ENCODE results near the gene GAPDHS.

Gene GAPDHS

DNA sequence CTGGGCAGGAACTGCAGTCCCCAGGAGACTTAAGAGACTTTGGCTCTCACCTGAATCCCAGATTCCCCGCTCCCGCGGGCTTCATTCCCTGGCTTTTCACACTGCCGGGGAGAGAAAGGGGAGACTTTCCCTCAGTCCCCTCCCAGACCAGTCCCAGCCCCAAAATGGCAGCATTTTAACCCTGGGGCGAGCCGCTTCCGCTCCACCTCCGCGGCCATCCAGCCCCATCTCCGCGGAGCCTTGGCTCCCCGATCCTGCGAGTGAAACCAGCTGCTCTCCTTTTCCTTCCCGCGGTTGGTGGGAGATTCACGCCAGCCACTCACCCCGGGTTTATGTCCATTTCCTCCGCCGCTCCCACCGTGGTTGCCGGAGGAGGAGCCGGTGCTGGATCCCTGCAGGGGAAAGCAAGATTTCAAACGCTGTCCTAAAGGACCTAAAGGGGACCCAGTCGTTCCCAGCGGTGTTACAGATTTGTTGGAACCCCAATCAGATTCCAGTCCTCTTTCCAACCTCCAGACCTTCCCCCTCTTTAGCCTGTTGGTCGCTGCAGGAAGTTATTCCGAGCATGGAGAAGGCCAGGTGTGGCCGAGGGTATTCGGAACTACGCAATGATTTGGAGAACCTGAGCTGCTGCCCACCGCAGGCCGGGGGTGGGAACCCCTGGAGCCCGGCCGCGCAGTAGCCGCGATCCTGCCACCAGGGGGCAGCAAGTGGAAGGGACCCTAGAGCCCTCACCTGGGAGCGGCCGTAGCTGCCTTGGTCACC lies 23.2 kb upstream of the GAPDHS start:
- peak overlapping the region; percentile 96 for H3K4me3 ChIP-seq (ENCODE audit: low read length)
- no CpG with 5 or more reads among the region's 39 CpGs for WGBS (ENCODE audit: insufficient coverage, insufficient read length)
- H3K9me3 ChIP-seq (ENCODE audit: control insufficient read depth, insufficient read depth, low read length) = no peaks in the 10 kb centered on the region
- no peaks in the 10 kb centered on the region for H3K27me3 ChIP-seq (ENCODE audit: control insufficient read depth, insufficient read depth, low read length)
- H3K4me1 ChIP-seq (ENCODE audit: control insufficient read depth, insufficient read depth, low read length) = peaks cover 13% of the 10 kb centered on the region
- DNase-seq (ENCODE audit: low read depth, low spot score) = peak; percentile 88
- H3K27ac ChIP-seq (ENCODE audit: low read length) = no peak overlapping the region
- peaks cover 11% of the 10 kb centered on the region for H3K36me3 ChIP-seq (ENCODE audit: control insufficient read depth, insufficient read depth, low read length)

DNA sequence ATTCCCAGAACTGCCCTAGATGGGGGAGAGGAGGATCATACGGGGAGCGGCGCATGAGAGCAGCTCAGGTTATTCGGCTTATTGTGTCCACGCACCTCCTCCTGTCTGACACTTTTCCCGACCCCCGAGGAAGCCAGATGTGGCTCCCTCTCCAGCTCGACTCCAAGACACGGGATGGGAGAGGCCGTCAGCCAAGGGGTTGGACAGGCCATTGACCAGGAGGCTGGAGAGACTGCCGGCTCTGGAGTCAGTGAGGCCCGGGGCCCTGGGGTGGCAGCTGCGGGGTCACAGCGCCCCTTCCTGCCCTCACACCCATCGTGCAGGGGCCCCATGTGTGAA lies 22.7 kb upstream of the GAPDHS start:
- Histone ChIP-seq H3K27me3 (ENCODE audit: control insufficient read depth, insufficient read depth, low read length) (no peaks in the 10 kb centered on the region), H3K4me3 (ENCODE audit: low read length) (no peak overlapping the region; the same call in 1 of the 2 replicates)

DNA sequence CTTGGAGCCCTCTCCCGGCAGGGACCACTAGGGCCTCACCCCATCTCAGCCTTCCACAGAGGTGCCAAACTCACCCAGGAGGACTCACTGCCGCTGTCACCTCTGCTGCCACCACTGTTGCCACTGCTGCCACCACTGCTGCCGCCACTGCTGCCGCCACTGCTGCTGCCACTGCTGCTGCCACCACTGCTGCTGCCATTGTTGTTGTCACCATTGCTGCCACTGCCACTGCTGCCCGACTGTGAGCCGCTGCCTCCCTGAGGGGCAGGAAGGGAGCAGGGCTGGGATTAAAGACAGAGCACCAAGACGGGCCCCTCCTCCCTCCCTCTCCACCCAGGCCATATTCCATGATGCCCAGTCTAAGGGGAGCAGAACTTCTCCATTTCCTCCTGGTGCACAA lies 21.9 kb upstream of the GAPDHS start:
- no peak for DNase-seq (ENCODE audit: low read depth, low spot score)
- H3K4me3 ChIP-seq (ENCODE audit: low read length) = no peak overlapping the region
- no CpG with 5 or more reads among the region's 7 CpGs for WGBS (ENCODE audit: insufficient coverage, insufficient read length)
- no peak overlapping the region for H3K27ac ChIP-seq (ENCODE audit: low read length)
- H3K36me3 ChIP-seq (ENCODE audit: control insufficient read depth, insufficient read depth, low read length) = peaks cover 1% of the 10 kb centered on the region; the same call in 1 of the 2 replicates
- no peaks in the 10 kb centered on the region for H3K9me3 ChIP-seq (ENCODE audit: control insufficient read depth, insufficient read depth, low read length)
- no peaks in the 10 kb centered on the region for H3K27me3 ChIP-seq (ENCODE audit: control insufficient read depth, insufficient read depth, low read length)
- H3K4me1 ChIP-seq (ENCODE audit: control insufficient read depth, insufficient read depth, low read length) = peaks cover 13% of the 10 kb centered on the region

More for the DNA sequence above, 22.7 kb upstream of the GAPDHS start:
- Histone ChIP-seq H3K4me1 (ENCODE audit: control insufficient read depth, insufficient read depth, low read length) (peaks cover 13% of the 10 kb centered on the region), H3K27ac (ENCODE audit: low read length) (no peak overlapping the region), H3K36me3 (ENCODE audit: control insufficient read depth, insufficient read depth, low read length) (peaks cover 6% of the 10 kb centered on the region; the same call in 1 of the 2 replicates), H3K9me3 (ENCODE audit: control insufficient read depth, insufficient read depth, low read length) (no peaks in the 10 kb centered on the region)
- no CpG with 5 or more reads among the region's 15 CpGs for WGBS (ENCODE audit: insufficient coverage, insufficient read length)
- no peak for DNase-seq (ENCODE audit: low read depth, low spot score)

DNA sequence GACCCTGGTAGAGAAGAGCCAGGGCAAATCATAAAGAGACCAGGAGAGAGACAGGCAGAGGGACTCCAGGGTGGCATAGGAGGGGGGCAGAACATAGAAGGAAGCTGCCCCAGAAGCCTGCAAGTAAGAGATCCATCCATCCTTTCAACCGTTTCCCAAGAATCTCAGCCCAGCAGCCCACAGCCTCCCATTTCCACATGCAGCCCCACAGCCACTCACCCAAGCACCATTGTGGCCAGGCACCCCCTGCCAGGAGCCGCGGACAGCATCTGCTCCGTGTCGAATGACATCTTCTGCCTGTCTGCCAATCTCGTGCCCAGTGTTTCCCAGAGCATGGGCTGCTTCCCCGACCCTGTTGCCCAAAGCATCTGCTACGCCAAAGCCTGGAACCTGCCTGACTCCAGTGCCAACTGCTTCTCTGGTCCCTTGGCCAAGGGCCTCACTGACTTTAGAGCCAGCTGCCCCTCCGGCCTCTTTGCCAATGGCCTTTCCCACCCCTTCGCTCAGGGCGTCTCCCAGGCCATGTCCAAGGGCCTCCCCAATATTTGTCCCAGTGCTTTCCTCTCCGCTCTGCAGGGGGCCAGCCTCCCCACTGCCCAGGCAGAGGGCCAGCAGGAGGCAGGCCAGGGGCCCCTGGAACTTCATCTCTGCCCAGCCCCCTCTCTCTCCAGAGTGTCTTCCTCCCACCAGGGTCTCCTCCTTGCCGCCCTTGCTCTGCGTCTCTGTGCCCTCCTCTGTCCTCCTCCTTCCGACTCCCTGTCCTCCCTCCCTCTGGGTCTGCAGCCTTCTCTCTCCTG lies 20.2 kb upstream of the GAPDHS start:
- H3K9me3 ChIP-seq (ENCODE audit: control insufficient read depth, insufficient read depth, low read length) = no peaks in the 10 kb centered on the region
- WGBS (ENCODE audit: insufficient coverage, insufficient read length) = no CpG with 5 or more reads among the region's 15 CpGs
- peaks cover 13% of the 10 kb centered on the region for H3K4me1 ChIP-seq (ENCODE audit: control insufficient read depth, insufficient read depth, low read length)
- no peak for DNase-seq (ENCODE audit: low read depth, low spot score)
- H3K4me3 ChIP-seq (ENCODE audit: low read length) = no peak overlapping the region
- no peaks in the 10 kb centered on the region for H3K36me3 ChIP-seq (ENCODE audit: control insufficient read depth, insufficient read depth, low read length)
- H3K27ac ChIP-seq (ENCODE audit: low read length) = no peak overlapping the region
- no peaks in the 10 kb centered on the region for H3K27me3 ChIP-seq (ENCODE audit: control insufficient read depth, insufficient read depth, low read length)

DNA sequence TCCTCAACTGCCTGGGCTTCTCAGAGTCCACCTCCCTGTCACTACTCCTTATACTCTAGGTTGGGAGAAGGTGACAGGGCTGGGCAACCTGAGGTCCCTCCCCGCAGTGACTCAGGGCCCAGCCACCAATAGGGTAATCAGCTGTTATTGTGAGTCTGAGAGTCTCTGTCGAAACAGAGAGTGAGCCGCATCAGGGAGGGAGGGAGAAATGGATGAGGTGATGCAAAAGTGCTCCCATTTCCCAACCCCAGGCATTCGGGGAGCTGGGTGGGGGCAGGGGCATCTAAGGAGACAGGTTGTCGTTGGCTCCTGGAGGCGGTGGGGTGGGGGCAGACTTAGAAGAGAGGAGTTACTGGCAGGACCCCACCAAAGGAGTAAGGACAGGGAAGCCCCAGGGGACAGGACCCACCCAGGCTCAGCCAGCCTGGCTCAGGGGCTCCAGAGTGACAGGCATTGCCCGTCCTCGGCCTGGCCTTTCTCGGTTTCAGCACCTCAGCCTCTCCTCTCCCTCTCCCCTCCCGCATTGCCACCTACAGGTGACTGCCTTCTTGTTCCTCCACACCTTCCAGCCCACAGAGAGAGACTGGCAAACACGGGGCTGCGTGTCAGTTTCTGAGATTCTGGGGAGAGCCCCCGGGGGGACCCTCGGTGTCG lies 19.5 kb upstream of the GAPDHS start, which contains the start of gene DMKN:
DMKN (minus strand) TSS at position 22 of the 654 bp plus-strand sequence. CDS start 174 bp downstream, outside the sequence.
- peak within 1 kb of the TSS; percentile 25; the same call in 1 of the 2 replicates for H3K4me3 ChIP-seq (ENCODE audit: low read length)
- no peak within 1 kb of the TSS for H3K27ac ChIP-seq (ENCODE audit: low read length)
- no peaks in the 10 kb centered on the region for H3K9me3 ChIP-seq (ENCODE audit: control insufficient read depth, insufficient read depth, low read length)
- H3K27me3 ChIP-seq (ENCODE audit: control insufficient read depth, insufficient read depth, low read length) = no peaks in the 10 kb centered on the region
- H3K36me3 ChIP-seq (ENCODE audit: control insufficient read depth, insufficient read depth, low read length) = no peaks in the 10 kb centered on the region
- WGBS (ENCODE audit: insufficient coverage, insufficient read length) = no CpG with 5 or more reads among the region's 15 CpGs
- DNase-seq (ENCODE audit: low read depth, low spot score) = no peak
- peaks cover 13% of the 10 kb centered on the region for H3K4me1 ChIP-seq (ENCODE audit: control insufficient read depth, insufficient read depth, low read length)

DNA sequence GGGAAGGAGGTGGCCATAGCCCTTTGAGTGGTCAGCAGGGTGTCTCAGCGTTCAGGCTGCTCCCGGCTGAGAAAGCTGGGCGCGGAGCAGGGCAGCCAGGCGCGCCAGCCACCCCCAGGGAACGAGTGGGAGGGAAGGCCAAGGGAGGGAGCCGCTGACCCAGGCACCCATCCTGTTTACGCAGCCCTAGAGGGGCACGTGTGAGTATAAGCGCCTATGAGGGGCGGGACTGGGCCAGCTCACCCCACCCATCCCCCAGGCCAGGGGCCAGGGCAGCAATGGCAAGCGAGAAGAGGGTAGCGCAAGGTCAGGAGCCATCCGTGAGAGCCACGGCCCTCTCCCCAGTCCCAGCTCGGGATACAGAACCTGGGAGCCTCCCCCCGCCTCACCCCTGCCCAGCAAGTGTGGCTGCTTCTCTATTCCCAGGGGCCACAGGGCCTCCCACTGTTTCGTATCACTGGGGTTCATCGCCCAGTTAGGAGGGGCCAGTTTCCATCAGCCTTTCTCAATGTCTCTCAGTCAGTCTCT lies 18.9 kb upstream of the GAPDHS start:
- Histone ChIP-seq H3K36me3 (ENCODE audit: control insufficient read depth, insufficient read depth, low read length) (no peaks in the 10 kb centered on the region), H3K27me3 (ENCODE audit: control insufficient read depth, insufficient read depth, low read length) (no peaks in the 10 kb centered on the region), H3K4me1 (ENCODE audit: control insufficient read depth, insufficient read depth, low read length) (peaks cover 13% of the 10 kb centered on the region), H3K9me3 (ENCODE audit: control insufficient read depth, insufficient read depth, low read length) (no peaks in the 10 kb centered on the region), H3K27ac (ENCODE audit: low read length) (no peak overlapping the region), H3K4me3 (ENCODE audit: low read length) (peak overlapping the region; percentile 25; the same call in 1 of the 2 replicates)
- no CpG with 5 or more reads among the region's 20 CpGs for WGBS (ENCODE audit: insufficient coverage, insufficient read length)
- DNase-seq (ENCODE audit: low read depth, low spot score) = no peak

DNA sequence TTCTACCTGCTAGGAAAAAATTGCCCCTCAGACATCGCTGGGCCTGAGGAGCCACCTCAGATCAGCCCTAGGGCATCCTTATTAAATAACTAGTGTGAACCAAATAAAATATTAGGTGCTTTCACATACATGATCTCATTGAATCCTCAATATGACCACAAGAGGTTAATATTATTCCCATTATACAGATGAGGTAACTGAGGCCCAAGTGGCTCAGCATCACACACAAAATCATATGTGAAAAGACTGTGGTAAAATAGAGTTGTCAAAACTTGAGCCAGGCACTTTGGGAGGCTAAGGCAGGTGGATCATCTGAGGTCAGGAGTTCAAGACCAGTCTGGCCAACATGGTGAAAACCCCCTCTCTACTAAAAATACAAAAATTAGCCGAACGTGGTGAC lies 16.9 kb upstream of the GAPDHS start:
- Histone ChIP-seq H3K27me3 (ENCODE audit: control insufficient read depth, insufficient read depth, low read length) (no peaks in the 10 kb centered on the region), H3K9me3 (ENCODE audit: control insufficient read depth, insufficient read depth, low read length) (no peaks in the 10 kb centered on the region), H3K36me3 (ENCODE audit: control insufficient read depth, insufficient read depth, low read length) (no peaks in the 10 kb centered on the region), H3K4me1 (ENCODE audit: control insufficient read depth, insufficient read depth, low read length) (peaks cover 7% of the 10 kb centered on the region), H3K27ac (ENCODE audit: low read length) (no peak overlapping the region), H3K4me3 (ENCODE audit: low read length) (no peak overlapping the region)
- no peak for DNase-seq (ENCODE audit: low read depth, low spot score)
- WGBS (ENCODE audit: insufficient coverage, insufficient read length) = no CpG with 5 or more reads among the region's 3 CpGs

DNA sequence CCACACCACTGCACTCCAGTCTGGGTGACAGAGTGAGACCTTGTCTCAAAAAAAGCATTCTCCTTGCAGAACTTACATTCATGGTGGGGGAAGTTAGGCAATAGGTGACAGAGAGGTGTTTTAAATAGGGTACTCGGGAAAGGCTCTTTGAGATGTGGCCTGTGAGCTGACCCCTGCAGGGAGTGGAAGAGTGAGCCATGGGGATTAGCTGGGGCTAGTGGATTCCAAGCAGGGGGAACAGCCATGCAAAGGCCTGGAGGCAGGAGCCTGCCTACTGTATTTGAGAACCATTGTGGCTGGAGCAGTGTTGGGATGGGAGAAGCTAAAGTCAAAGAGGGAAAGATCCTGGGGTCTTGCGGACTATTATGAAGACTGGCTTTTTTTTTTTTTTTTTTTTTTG lies 15.9 kb upstream of the GAPDHS start:
- WGBS (ENCODE audit: insufficient coverage, insufficient read length) = no CpG with 5 or more reads among the region's 2 CpGs
- H3K4me1 ChIP-seq (ENCODE audit: control insufficient read depth, insufficient read depth, low read length) = peaks cover 7% of the 10 kb centered on the region
- H3K9me3 ChIP-seq (ENCODE audit: control insufficient read depth, insufficient read depth, low read length) = no peaks in the 10 kb centered on the region
- H3K27me3 ChIP-seq (ENCODE audit: control insufficient read depth, insufficient read depth, low read length) = no peaks in the 10 kb centered on the region
- no peaks in the 10 kb centered on the region for H3K36me3 ChIP-seq (ENCODE audit: control insufficient read depth, insufficient read depth, low read length)
- no peak overlapping the region for H3K4me3 ChIP-seq (ENCODE audit: low read length)
- H3K27ac ChIP-seq (ENCODE audit: low read length) = no peak overlapping the region
- no peak for DNase-seq (ENCODE audit: low read depth, low spot score)

DNA sequence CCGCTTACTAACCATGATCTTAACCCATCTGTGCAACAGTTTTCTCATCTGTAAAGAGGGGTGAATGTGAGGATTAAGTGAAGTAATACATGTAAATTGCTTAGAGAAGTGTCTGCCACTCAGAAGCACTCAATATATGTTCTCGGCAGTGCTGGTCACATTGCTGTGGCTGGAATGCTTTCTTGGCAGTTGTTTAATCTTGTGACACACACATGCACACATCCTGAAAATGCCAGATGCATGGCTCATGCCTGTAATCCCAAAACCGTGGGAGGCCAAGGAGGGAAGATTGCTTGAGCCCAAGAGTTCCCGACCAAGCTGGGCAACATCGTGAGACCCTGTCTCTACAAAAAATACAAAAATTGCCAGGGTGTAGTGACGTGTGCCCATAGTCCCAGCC lies 14.9 kb upstream of the GAPDHS start:
- DNase-seq (ENCODE audit: low read depth, low spot score) = no peak
- H3K36me3 ChIP-seq (ENCODE audit: control insufficient read depth, insufficient read depth, low read length) = no peaks in the 10 kb centered on the region
- peaks cover 8% of the 10 kb centered on the region for H3K4me1 ChIP-seq (ENCODE audit: control insufficient read depth, insufficient read depth, low read length)
- H3K27ac ChIP-seq (ENCODE audit: low read length) = no peak overlapping the region
- WGBS (ENCODE audit: insufficient coverage, insufficient read length) = no CpG with 5 or more reads among the region's 6 CpGs
- no peak overlapping the region for H3K4me3 ChIP-seq (ENCODE audit: low read length)
- H3K27me3 ChIP-seq (ENCODE audit: control insufficient read depth, insufficient read depth, low read length) = no peaks in the 10 kb centered on the region
- H3K9me3 ChIP-seq (ENCODE audit: control insufficient read depth, insufficient read depth, low read length) = no peaks in the 10 kb centered on the region

DNA sequence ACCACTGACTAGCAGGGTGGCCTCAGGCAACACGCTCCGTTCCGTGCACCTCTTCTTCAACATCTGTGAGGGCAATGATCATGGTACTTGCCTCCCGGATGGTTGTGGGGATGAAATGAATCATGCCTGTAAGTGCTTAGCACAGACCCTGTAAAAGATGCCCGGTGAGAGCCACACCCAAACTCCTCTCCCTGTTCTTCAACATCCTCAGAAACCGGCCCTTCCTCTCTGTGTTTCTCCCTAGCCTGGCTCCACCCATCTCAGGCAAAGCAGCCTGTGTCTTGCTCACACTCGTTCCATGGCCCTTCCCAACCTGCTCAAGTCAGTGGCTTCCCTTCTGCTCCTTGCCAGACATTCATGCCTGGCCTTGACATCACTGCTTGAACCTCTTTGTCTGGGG lies 14.0 kb upstream of the GAPDHS start:
- peaks cover 8% of the 10 kb centered on the region for H3K4me1 ChIP-seq (ENCODE audit: control insufficient read depth, insufficient read depth, low read length)
- H3K27ac ChIP-seq (ENCODE audit: low read length) = no peak overlapping the region
- H3K36me3 ChIP-seq (ENCODE audit: control insufficient read depth, insufficient read depth, low read length) = no peaks in the 10 kb centered on the region
- no peaks in the 10 kb centered on the region for H3K27me3 ChIP-seq (ENCODE audit: control insufficient read depth, insufficient read depth, low read length)
- DNase-seq (ENCODE audit: low read depth, low spot score) = no peak
- H3K4me3 ChIP-seq (ENCODE audit: low read length) = no peak overlapping the region
- no CpG with 5 or more reads among the region's 7 CpGs for WGBS (ENCODE audit: insufficient coverage, insufficient read length)
- H3K9me3 ChIP-seq (ENCODE audit: control insufficient read depth, insufficient read depth, low read length) = no peaks in the 10 kb centered on the region
